Kidney (tissue), 14 donors: ENCODE data around the gene CCDC195. TPM values are rescaled to one million over a fixed set of nuclear protein-coding genes. Genes with fewer than 3 reads are reported as not detected.

Experiments
- DNase-seq, 5 donors: peaks; one replicate each; pipeline ENCODE4 v3.0.0-alpha.2; 2013 to 2020
- FAIRE-seq: peaks from 2 replicates; lab custom pipeline; 2012; peaks lifted over from hg19 to GRCh38; lab: Jason Lieb, UNC
- H3K27ac ChIP-seq, 2 donors: one replicate each; pipeline ENCODE4 v1.7.0; 2013; ENCODE audit warnings: low read depth in 2 of 2, low read length in 2 of 2, inconsistent platforms in 1 of 2
- H3K27me3 ChIP-seq: one replicate; pipeline ENCODE4 v1.7.1; 2013; ENCODE audit warnings: low read length, inconsistent platforms; ENCODE audit not compliant: control insufficient read depth, insufficient read depth
- H3K36me3 ChIP-seq, 3 donors: one replicate each; pipeline versions ENCODE4 v1.7.0 to v1.7.1; 2013; ENCODE audit warnings: low read length in 3 of 3, control low read depth in 1 of 3, inconsistent platforms in 1 of 3; ENCODE audit not compliant: insufficient read depth in 3 of 3, control insufficient read depth in 2 of 3
- H3K4me1 ChIP-seq, 3 donors: one replicate each; pipeline versions ENCODE4 v1.7.0 to v1.7.1; 2013; ENCODE audit warnings: low read length in 3 of 3, inconsistent platforms in 1 of 3, low read depth in 1 of 3; ENCODE audit not compliant: control insufficient read depth in 2 of 3, insufficient read depth in 2 of 3
- H3K4me3 ChIP-seq, 3 donors: one replicate each; pipeline versions ENCODE4 v1.7.0 to v1.8.1; 2013; ENCODE audit warnings: low read length in 3 of 3, control low read depth in 1 of 3, inconsistent platforms in 1 of 3
- H3K9ac ChIP-seq, 3 donors: one replicate each; pipeline versions ENCODE4 v1.7.0 to v1.7.1; 2013; ENCODE audit warnings: low read length in 3 of 3, control low read depth in 1 of 3, inconsistent platforms in 1 of 3
- H3K9me3 ChIP-seq, 3 donors: one replicate each; pipeline versions ENCODE4 v1.7.0 to v1.7.1; 2013; ENCODE audit warnings: low read length in 3 of 3, control low read depth in 1 of 3, inconsistent platforms in 1 of 3; ENCODE audit not compliant: control insufficient read depth in 2 of 3, insufficient read depth in 1 of 3
- intact Hi-C: fragments of 100-400 bp; cut with DNase I; formaldehyde crosslinking; loops from one replicate; pipeline ENCODE4 v1.11.1; 2022
- polyA plus RNA-seq: library from polyadenylated mRNA; stranded (reverse); fragments of 350-450 nt; fragmentation: Illumina TruSeq; extraction: RNeasy Lipid Tissue Mini Kit (QIAGEN cat#74804); gene quantifications from one replicate; pipeline ENCODE4 v1.2.3, GENCODE V29; 2014; ENCODE audit warnings: low read depth, low replicate concordance; ENCODE audit not compliant: insufficient read depth
- total RNA-seq: library from RNA; stranded (reverse); fragmentation: NEBNext Ultra II Directional; extraction: Animal tissue kit (Norgen Biotek cat#: 25700); gene quantifications from one replicate; pipeline ENCODE4 v1.2.1, GENCODE V29; 2021
- TF ChIP-seq, protein P1 (sequence below): IDR thresholded peaks from 3 replicates; pipeline ENCODE4 v1.5.1; 2012; ENCODE audit warnings: mild to moderate bottlenecking, moderate library complexity, borderline replicate concordance; ENCODE audit not compliant: insufficient read depth; ENCODE audit errors: extremely low read depth
- donor health status: control.
- donor health status: control.
- donor health status: control.
- donor health status: control.
- donor health status: control.
- donor health status: DM: yes; HTN: yes; CAD: no.
- donor health status: Normal renal cell carcinoma (clear cell type).

The CCDC195 gene
- total and polyA plus RNA-seq, 2 donors from 2014 or later = not detected

GRCh38 chr2:224655006-224655537 is 61.1 kb downstream of the CCDC195 start:
- DNase-seq (no peak), FAIRE-seq (no peak)
- Histone ChIP-seq H3K36me3 (no peaks in the 10 kb centered on the region), H3K4me3 (no peak overlapping the region), H3K9me3 (no peaks in the 10 kb centered on the region), H3K4me1 (no peaks in the 10 kb centered on the region), H3K27ac (no peak overlapping the region), H3K9ac (no peak overlapping the region), H3K27me3 (no peaks in the 10 kb centered on the region)
- intact Hi-C loops = no loop called here
- TF ChIP-seq, protein P1, sequence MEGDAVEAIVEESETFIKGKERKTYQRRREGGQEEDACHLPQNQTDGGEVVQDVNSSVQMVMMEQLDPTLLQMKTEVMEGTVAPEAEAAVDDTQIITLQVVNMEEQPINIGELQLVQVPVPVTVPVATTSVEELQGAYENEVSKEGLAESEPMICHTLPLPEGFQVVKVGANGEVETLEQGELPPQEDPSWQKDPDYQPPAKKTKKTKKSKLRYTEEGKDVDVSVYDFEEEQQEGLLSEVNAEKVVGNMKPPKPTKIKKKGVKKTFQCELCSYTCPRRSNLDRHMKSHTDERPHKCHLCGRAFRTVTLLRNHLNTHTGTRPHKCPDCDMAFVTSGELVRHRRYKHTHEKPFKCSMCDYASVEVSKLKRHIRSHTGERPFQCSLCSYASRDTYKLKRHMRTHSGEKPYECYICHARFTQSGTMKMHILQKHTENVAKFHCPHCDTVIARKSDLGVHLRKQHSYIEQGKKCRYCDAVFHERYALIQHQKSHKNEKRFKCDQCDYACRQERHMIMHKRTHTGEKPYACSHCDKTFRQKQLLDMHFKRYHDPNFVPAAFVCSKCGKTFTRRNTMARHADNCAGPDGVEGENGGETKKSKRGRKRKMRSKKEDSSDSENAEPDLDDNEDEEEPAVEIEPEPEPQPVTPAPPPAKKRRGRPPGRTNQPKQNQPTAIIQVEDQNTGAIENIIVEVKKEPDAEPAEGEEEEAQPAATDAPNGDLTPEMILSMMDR = no peak

Other genes with a start within 250 kb of the CCDC195 start
- 78.5 TPM for gene CUL3, start 131.0 kb downstream of the CCDC195 start, total RNA-seq
- 81.2 TPM for gene CUL3, start 131.0 kb downstream of the CCDC195 start, polyA plus RNA-seq